Muscle layer of colon (tissue), 2 donors: ENCODE measurements around the gene ACSF3.

Experiments
- H3K27ac ChIP-seq: one replicate; pipeline ENCODE4 v1.7.0; 2013; ENCODE audit warnings: low read depth, mild to moderate bottlenecking, low read length, moderate library complexity
- H3K27me3 ChIP-seq, 2 donors: one replicate each; pipeline ENCODE4 v1.7.0; 2013; ENCODE audit warnings: low read length in 2 of 2, mild to moderate bottlenecking in 2 of 2; ENCODE audit not compliant: insufficient read depth in 2 of 2, control insufficient read depth in 1 of 2
- H3K36me3 ChIP-seq: one replicate; pipeline ENCODE4 v1.7.0; 2013; ENCODE audit warnings: mild to moderate bottlenecking, low read length; ENCODE audit not compliant: insufficient read depth
- H3K4me1 ChIP-seq: one replicate; pipeline ENCODE4 v1.7.0; 2013; ENCODE audit warnings: mild to moderate bottlenecking, low read length; ENCODE audit not compliant: insufficient read depth
- H3K4me3 ChIP-seq, 2 donors: one replicate each; pipeline ENCODE4 v1.7.0; 2013; ENCODE audit warnings: low read length in 2 of 2, low read depth in 1 of 2, mild to moderate bottlenecking in 1 of 2, moderate library complexity in 1 of 2
- H3K9ac ChIP-seq: one replicate; pipeline ENCODE4 v1.7.0; 2013; ENCODE audit warnings: low read length
- H3K9me3 ChIP-seq: one replicate; pipeline ENCODE4 v1.7.0; 2013; ENCODE audit warnings: mild to moderate bottlenecking, low read length
- donor health status: abdominal sarcoma.
- donor health status: Adenocarcinoma of cecum.

Gene ACSF3

GRCh38 chr16:89101303-89102040 lies 7.8 kb downstream of the ACSF3 start:
- Histone ChIP-seq H3K27me3 (no peaks in the 10 kb centered on the region), H3K9me3 (no peaks in the 10 kb centered on the region), H3K4me1 (no peaks in the 10 kb centered on the region), H3K27ac (no peak overlapping the region), H3K9ac (no peak overlapping the region), H3K36me3 (peaks cover 39% of the 10 kb centered on the region), H3K4me3 (no peak overlapping the region)

- Histone ChIP-seq H3K4me1 (no peaks in the 10 kb centered on the region), H3K9me3 (no peaks in the 10 kb centered on the region), H3K27me3 (no peaks in the 10 kb centered on the region), H3K9ac (no peak overlapping the region), H3K27ac (no peak overlapping the region), H3K4me3 (no peak overlapping the region), H3K36me3 (peaks cover 39% of the 10 kb centered on the region)
These were observed 8.4 kb downstream of the ACSF3 start for GRCh38 chr16:89102041-89102471.

- no peak overlapping the region for H3K9ac ChIP-seq
- no peak overlapping the region for H3K4me3 ChIP-seq
- H3K27ac ChIP-seq, result no peak overlapping the region
- H3K4me1 ChIP-seq, result no peaks in the 10 kb centered on the region
- H3K36me3 ChIP-seq, result peaks cover 39% of the 10 kb centered on the region
- no peaks in the 10 kb centered on the region for H3K27me3 ChIP-seq
- no peaks in the 10 kb centered on the region for H3K9me3 ChIP-seq
These were observed 8.9 kb downstream of the ACSF3 start for GRCh38 chr16:89102481-89103073.

DNA sequence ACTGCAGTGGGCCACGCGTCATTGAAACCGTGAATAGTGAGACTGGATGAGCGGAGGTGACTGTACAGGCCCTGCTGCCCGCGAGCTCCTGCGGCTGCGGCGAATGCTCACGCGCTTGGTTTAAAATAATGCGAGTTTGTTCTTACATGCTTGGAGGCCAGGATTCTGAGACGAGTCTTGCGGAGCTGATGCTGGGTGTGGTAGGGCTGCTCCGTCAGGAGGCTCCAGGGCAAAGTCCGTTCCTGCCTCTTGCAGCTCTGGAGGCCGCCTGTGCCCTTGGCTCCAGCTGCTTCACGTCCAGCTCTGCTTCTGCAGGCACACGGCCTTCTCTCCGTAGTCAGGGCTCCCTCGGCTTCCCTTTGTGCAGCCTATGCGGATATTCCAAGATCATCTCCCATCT lies 9.5 kb downstream of the ACSF3 start:
- Histone ChIP-seq H3K27ac (no peak overlapping the region), H3K4me3 (no peak overlapping the region)

GRCh38 chr16:89103781-89104180 lies 10.1 kb downstream of the ACSF3 start:
- H3K27me3 ChIP-seq, result no peaks in the 10 kb centered on the region
- no peaks in the 10 kb centered on the region for H3K4me1 ChIP-seq
- H3K36me3 ChIP-seq, result peaks cover 39% of the 10 kb centered on the region
- H3K4me3 ChIP-seq, result no peak overlapping the region
- H3K27ac ChIP-seq, result no peak overlapping the region
- no peaks in the 10 kb centered on the region for H3K9me3 ChIP-seq
- no peak overlapping the region for H3K9ac ChIP-seq

More for the DNA sequence above, 9.5 kb downstream of the ACSF3 start:
- peaks cover 39% of the 10 kb centered on the region for H3K36me3 ChIP-seq
- no peaks in the 10 kb centered on the region for H3K9me3 ChIP-seq
- no peaks in the 10 kb centered on the region for H3K4me1 ChIP-seq
- no peak overlapping the region for H3K9ac ChIP-seq
- no peaks in the 10 kb centered on the region for H3K27me3 ChIP-seq

GRCh38 chr16:89104303-89104702 lies 10.7 kb downstream of the ACSF3 start:
- no peak overlapping the region for H3K4me3 ChIP-seq
- H3K9me3 ChIP-seq, result no peaks in the 10 kb centered on the region
- no peaks in the 10 kb centered on the region for H3K4me1 ChIP-seq
- peaks cover 39% of the 10 kb centered on the region for H3K36me3 ChIP-seq
- H3K27me3 ChIP-seq, result no peaks in the 10 kb centered on the region
- no peak overlapping the region for H3K27ac ChIP-seq
- H3K9ac ChIP-seq, result no peak overlapping the region

DNA sequence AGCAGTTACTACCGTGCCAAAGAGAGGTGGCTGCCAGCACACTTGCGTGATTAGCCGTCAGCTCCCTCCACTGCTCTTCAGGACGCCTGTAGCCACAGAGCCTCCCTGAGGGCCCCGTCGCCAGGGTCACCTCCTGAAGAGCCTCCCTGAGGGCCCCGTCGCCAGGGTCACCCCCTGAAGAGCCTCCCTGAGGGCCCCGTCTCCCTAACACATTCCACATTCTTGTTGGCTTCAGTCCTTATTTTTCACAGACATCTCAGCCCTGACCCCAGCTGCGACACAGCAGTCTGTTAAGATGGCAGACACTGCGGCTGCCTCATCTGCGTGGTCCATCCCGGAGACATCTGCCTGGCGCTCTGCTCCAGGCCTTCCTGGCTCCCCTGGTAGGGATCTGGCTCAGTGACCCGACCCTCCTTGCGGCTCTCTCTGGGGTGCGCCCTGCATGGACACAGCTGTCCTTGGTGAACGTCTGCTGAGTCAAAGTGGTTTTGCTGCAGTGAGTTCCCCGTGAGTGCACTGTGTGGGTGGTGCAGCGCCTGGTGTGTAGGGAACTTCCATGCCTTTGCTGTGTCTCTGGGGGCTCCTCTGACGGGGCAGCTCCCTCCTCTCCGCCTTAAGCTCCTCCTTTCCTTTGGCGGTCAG lies 11.4 kb downstream of the ACSF3 start:
- Histone ChIP-seq H3K4me3 (no peak overlapping the region), H3K36me3 (peaks cover 39% of the 10 kb centered on the region), H3K4me1 (no peaks in the 10 kb centered on the region), H3K9me3 (no peaks in the 10 kb centered on the region), H3K27me3 (no peaks in the 10 kb centered on the region), H3K27ac (no peak overlapping the region), H3K9ac (no peak overlapping the region)

DNA sequence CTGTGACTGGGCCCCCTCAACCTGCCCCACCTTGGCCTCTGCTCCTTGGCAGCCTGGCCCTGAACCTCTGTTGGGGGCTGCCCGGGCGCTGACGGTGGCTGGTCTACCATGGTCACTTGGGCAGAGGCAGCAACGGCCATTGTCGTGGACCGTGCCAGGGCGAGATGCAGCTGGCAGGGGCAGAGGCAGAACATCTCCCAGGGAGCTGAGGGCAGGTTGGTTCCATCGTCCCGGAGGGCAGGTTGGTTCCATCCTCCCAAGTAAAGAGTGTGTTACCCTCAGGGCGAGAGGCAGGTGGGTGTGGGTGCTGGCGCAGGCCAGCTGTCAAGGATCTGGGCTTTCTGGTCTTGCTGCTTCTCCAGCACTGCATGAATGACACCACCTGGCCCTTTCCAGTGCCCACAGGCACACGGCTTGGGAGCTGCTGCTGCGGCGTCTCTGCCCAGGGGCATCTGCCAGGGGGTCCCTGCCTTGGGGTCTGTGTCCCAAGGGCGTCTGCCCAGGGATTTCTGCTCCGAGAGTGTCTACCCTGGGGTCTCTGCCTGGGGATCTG lies 12.0 kb downstream of the ACSF3 start:
- peaks cover 39% of the 10 kb centered on the region for H3K36me3 ChIP-seq

GRCh38 chr16:89106533-89107202 lies 13.0 kb downstream of the ACSF3 start:
- Histone ChIP-seq H3K9me3 (no peaks in the 10 kb centered on the region), H3K9ac (no peak overlapping the region), H3K36me3 (peaks cover 37% of the 10 kb centered on the region), H3K4me3 (no peak overlapping the region), H3K27ac (no peak overlapping the region), H3K4me1 (no peaks in the 10 kb centered on the region), H3K27me3 (no peaks in the 10 kb centered on the region)

More for the DNA sequence above, 12.0 kb downstream of the ACSF3 start:
- Histone ChIP-seq H3K4me3 (no peak overlapping the region), H3K27ac (no peak overlapping the region), H3K9ac (no peak overlapping the region), H3K27me3 (no peaks in the 10 kb centered on the region), H3K9me3 (no peaks in the 10 kb centered on the region), H3K4me1 (no peaks in the 10 kb centered on the region)

GRCh38 chr16:89107203-89107582 lies 13.5 kb downstream of the ACSF3 start:
- Histone ChIP-seq H3K4me3 (no peak overlapping the region), H3K9ac (no peak overlapping the region), H3K4me1 (no peaks in the 10 kb centered on the region)

GRCh38 chr16:89108416-89108815 lies 14.8 kb downstream of the ACSF3 start:
- H3K9ac ChIP-seq, result no peak overlapping the region
- no peaks in the 10 kb centered on the region for H3K4me1 ChIP-seq
- H3K9me3 ChIP-seq, result no peaks in the 10 kb centered on the region
- H3K4me3 ChIP-seq, result no peak overlapping the region
- H3K36me3 ChIP-seq, result peaks cover 37% of the 10 kb centered on the region
- no peak overlapping the region for H3K27ac ChIP-seq
- H3K27me3 ChIP-seq, result no peaks in the 10 kb centered on the region

More at GRCh38 chr16:89107203-89107582, 13.5 kb downstream of the ACSF3 start:
- no peak overlapping the region for H3K27ac ChIP-seq
- H3K9me3 ChIP-seq, result no peaks in the 10 kb centered on the region
- H3K36me3 ChIP-seq, result peaks cover 37% of the 10 kb centered on the region
- H3K27me3 ChIP-seq, result no peaks in the 10 kb centered on the region
